Brain pericyte (primary cell): Measurements from ENCODE around the gene CLPTM1.
A peak's percentile ranks its signal among the peaks of the same experiment; 100 is the strongest.

Source experiments
- DNase-seq: peaks from one replicate; pipeline ENCODE4 v3.0.0-alpha.2; 2012; ENCODE audit warnings: low read depth, low spot score

CLPTM1 gene

GRCh38 chr19:45009625-45010255, 54.6 kb downstream of the CLPTM1 start:
- no peak for DNase-seq

GRCh38 chr19:45010306-45010705, 55.1 kb downstream of the CLPTM1 start:
- no peak for DNase-seq

GRCh38 chr19:45011959-45012358, 56.8 kb downstream of the CLPTM1 start:
- DNase-seq, result no peak

GRCh38 chr19:45016388-45017314, 61.5 kb downstream of the CLPTM1 start:
- no peak for DNase-seq

GRCh38 chr19:45019187-45019586, 64.0 kb downstream of the CLPTM1 start:
- no peak for DNase-seq

- no peak for DNase-seq
Measured at GRCh38 chr19:45020071-45020470, 64.9 kb downstream of the CLPTM1 start.

- no peak for DNase-seq
Measured at GRCh38 chr19:45021971-45022370, 66.8 kb downstream of the CLPTM1 start.

GRCh38 chr19:45023048-45023447, 67.9 kb downstream of the CLPTM1 start:
- DNase-seq, result no peak

- DNase-seq, result no peak
Measured at GRCh38 chr19:45025264-45025663, 70.1 kb downstream of the CLPTM1 start.

- DNase-seq, result no peak
Measured at GRCh38 chr19:45027371-45027770, 72.2 kb downstream of the CLPTM1 start.

GRCh38 chr19:45030825-45031224, 75.6 kb downstream of the CLPTM1 start:
- DNase-seq, result no peak

GRCh38 chr19:45032421-45032820, 77.2 kb downstream of the CLPTM1 start:
- no peak for DNase-seq

- DNase-seq, result no peak
Measured at GRCh38 chr19:45035755-45036154, 80.6 kb downstream of the CLPTM1 start.

GRCh38 chr19:45037393-45038169, 82.4 kb downstream of the CLPTM1 start:
- no peak for DNase-seq

- peak; percentile 55 for DNase-seq
Measured at GRCh38 chr19:45038931-45039893, 84.0 kb downstream of the CLPTM1 start, which contains the start of gene CLASRP. TSS of gene CLASRP (plus strand) at chr19:45039045. CDS start at chr19:45040213, 1,168 bp downstream.

- DNase-seq, result no peak
Measured at GRCh38 chr19:45040059-45040771, 85.0 kb downstream of the CLPTM1 start.

GRCh38 chr19:45041125-45041524, 85.9 kb downstream of the CLPTM1 start:
- DNase-seq, result no peak
